B cell (primary cell): ENCODE data around the gene ABCB1. TPM values are rescaled to one million over a fixed set of nuclear protein-coding genes. Genes with fewer than 3 reads are reported as not detected.

Source experiments
- ATAC-seq: fragments of 200-7000 bp; cut with Tn5 transposase; one replicate; pipeline ENCODE4 v1.10.0; 2021; ENCODE audit warnings: low read depth, mild to moderate bottlenecking, moderate number of reproducible peaks, moderate library complexity
- CTCF ChIA-PET: fragments of 350-600 bp; sonication (Branson Sonifier 250); formaldehyde crosslinking; loops from one replicate; lab custom pipeline; 2021; ENCODE audit warnings: antibody characterized with exemption, inconsistent platforms; lab: Charles Lee
- POLR2A ChIA-PET: fragments of 350-600 bp; sonication (Branson Sonifier 250); formaldehyde crosslinking; loops from one replicate; lab custom pipeline; 2021; ENCODE audit warnings: antibody characterized with exemption; lab: Charles Lee
- DNase-seq: peaks from one replicate; pipeline ENCODE4 v3.0.0; 2013
- H2AFZ ChIP-seq: 2 replicates; pipeline ENCODE4 v1.6.1; 2012; ENCODE audit warnings: mild to moderate bottlenecking, low read depth, low read length; ENCODE audit not compliant: insufficient read depth, poor library complexity, severe bottlenecking
- H3K27ac ChIP-seq, 2 donors: 1 replicate in 1 of 2; 2 replicates in 1 of 2; pipeline ENCODE4 v1.5.1; 2012 to 2013; ENCODE audit warnings: low read length in 2 of 2, mild to moderate bottlenecking in 2 of 2, moderate library complexity in 1 of 2
- H3K27me3 ChIP-seq, 4 experiments: fragments of 200-600 bp in 1 of 4; sonication (generic) in 1 of 4; replicated peaks in 1 of 4; 1 replicate in 2 of 4; 2 replicates in 2 of 4; pipeline versions ENCODE4 v1.6.1 to v1.7.0; 2013 to 2016; ENCODE audit warnings: low read length in 3 of 4, mild to moderate bottlenecking in 2 of 4, mixed read lengths in 1 of 4, moderate library complexity in 1 of 4; ENCODE audit not compliant: insufficient read depth in 4 of 4, control insufficient read depth in 3 of 4; ENCODE audit errors: control extremely low read depth in 1 of 4
- H3K36me3 ChIP-seq, 2 experiments: replicated peaks in 1 of 2; 1 replicate in 1 of 2; 2 replicates in 1 of 2; pipeline versions ENCODE4 v1.6.1 to v1.7.1; 2013; ENCODE audit warnings: low read length in 1 of 2; ENCODE audit not compliant: insufficient read depth in 2 of 2, control insufficient read depth in 1 of 2; ENCODE audit errors: control extremely low read depth in 1 of 2, extremely low read depth in 1 of 2
- H3K4me1 ChIP-seq, 2 donors: fragments of 200-600 bp in 1 of 2; sonication (generic) in 1 of 2; 1 replicate in 1 of 2; 2 replicates in 1 of 2; pipeline versions ENCODE4 v1.5.1 to v1.6.1; 2013 to 2017; ENCODE audit warnings: low read length in 2 of 2; ENCODE audit not compliant: control insufficient read depth in 2 of 2, insufficient read depth in 2 of 2
- H3K4me2 ChIP-seq: replicated peaks from 2 replicates; pipeline ENCODE3; 2012; ENCODE audit warnings: mild to moderate bottlenecking, low read depth, low read length; ENCODE audit not compliant: poor library complexity, severe bottlenecking
- H3K4me3 ChIP-seq, 5 experiments: fragments of 200-600 bp in 1 of 5; sonication (generic) in 1 of 5; 1 replicate in 3 of 5; 2 replicates in 2 of 5; pipeline versions ENCODE4 v1.5.1 to v1.7.0; 2011 to 2016; ENCODE audit warnings: low read length in 4 of 5, mild to moderate bottlenecking in 4 of 5, low read depth in 2 of 5, control low read depth in 1 of 5, moderate library complexity in 1 of 5; ENCODE audit not compliant: insufficient read depth in 1 of 5; ENCODE audit errors: control extremely low read depth in 1 of 5, extremely low read depth in 1 of 5
- H3K79me2 ChIP-seq: fragments of 200-600 bp; sonication (generic); one replicate; pipeline ENCODE4 v1.6.0; 2016; ENCODE audit warnings: low read length; ENCODE audit not compliant: control insufficient read depth, insufficient read depth
- H3K9ac ChIP-seq: fragments of 200-600 bp; sonication (generic); 2 replicates; pipeline ENCODE4 v1.6.1; 2017; ENCODE audit warnings: mild to moderate bottlenecking, low read length, moderate library complexity
- H3K9me3 ChIP-seq, 3 donors: one replicate each; pipeline versions ENCODE4 v1.6.1 to v1.7.1; 2013; ENCODE audit warnings: low read length in 2 of 3; ENCODE audit not compliant: control insufficient read depth in 2 of 3, insufficient read depth in 1 of 3; ENCODE audit errors: control extremely low read depth in 1 of 3
- H4K20me1 ChIP-seq: 2 replicates; pipeline ENCODE4 v1.6.0; 2012; ENCODE audit warnings: mild to moderate bottlenecking, low read length; ENCODE audit not compliant: insufficient read depth, control insufficient read depth, poor library complexity, severe bottlenecking
- H3K27ac Mint-ChIP-seq: one replicate; pipeline ENCODE4 v1.8.0; 2021; ENCODE audit warnings: mixed read lengths
- H3K27me3 Mint-ChIP-seq: one replicate; pipeline ENCODE4 v1.8.0; 2021; ENCODE audit warnings: mixed read lengths
- H3K4me1 Mint-ChIP-seq: one replicate; pipeline ENCODE4 v1.8.0; 2021; ENCODE audit warnings: mixed read lengths
- H3K4me3 Mint-ChIP-seq: one replicate; pipeline ENCODE4 v1.8.0; 2021; ENCODE audit warnings: mixed read lengths
- H3K9me3 Mint-ChIP-seq: one replicate; pipeline ENCODE4 v1.8.0; 2022; ENCODE audit warnings: mixed read lengths; ENCODE audit not compliant: insufficient read depth
- EZH2 ChIP-seq: IDR thresholded peaks from 2 replicates; pipeline ENCODE4 v1.6.1; 2012; ENCODE audit warnings: borderline replicate concordance, low read depth, mild to moderate bottlenecking, moderate library complexity, low read length; ENCODE audit not compliant: insufficient read depth, poor library complexity, severe bottlenecking
- WGBS: methylation state at CpG from one replicate; pipeline ENCODE4 v1.1.5; 2013; ENCODE audit warnings: missing lambda C conversion rate; ENCODE audit not compliant: insufficient coverage; 5-methylcytosine and 5-hydroxymethylcytosine counted together
- intact Hi-C: fragments of 100-400 bp; cut with micrococcal nuclease; formaldehyde crosslinking; loops from one replicate; pipeline ENCODE4 v1.10.0; 2022
- polyA plus RNA-seq: library from polyadenylated mRNA; depleted of rRNA; stranded (reverse); fragments of >200 nt; gene quantifications from 2 replicates; pipeline ENCODE4 v1.2.3, GENCODE V29; 2012
- total RNA-seq, 2 donors: library from RNA; stranded (reverse); fragments of 120-200 nt in 1 of 2; gene quantifications; 1 replicate in 1 of 2; 2 replicates in 1 of 2; pipeline versions ENCODE4 v1.2.3 to v1.2.4, GENCODE V29; 2013 to 2022
- TF ChIP-seq, protein P1 (sequence below): fragments of 200-600 bp; IDR thresholded peaks from one replicate; pipeline ENCODE4 v1.8.0; 2022; ENCODE audit warnings: antibody characterized with exemption, mild to moderate bottlenecking

The ABCB1 gene
- total and polyA plus RNA-seq, 2 donors (not counting 1 experiment from before 2014, with no cell fraction given), result 8.5 to 21.7 TPM

DNA sequence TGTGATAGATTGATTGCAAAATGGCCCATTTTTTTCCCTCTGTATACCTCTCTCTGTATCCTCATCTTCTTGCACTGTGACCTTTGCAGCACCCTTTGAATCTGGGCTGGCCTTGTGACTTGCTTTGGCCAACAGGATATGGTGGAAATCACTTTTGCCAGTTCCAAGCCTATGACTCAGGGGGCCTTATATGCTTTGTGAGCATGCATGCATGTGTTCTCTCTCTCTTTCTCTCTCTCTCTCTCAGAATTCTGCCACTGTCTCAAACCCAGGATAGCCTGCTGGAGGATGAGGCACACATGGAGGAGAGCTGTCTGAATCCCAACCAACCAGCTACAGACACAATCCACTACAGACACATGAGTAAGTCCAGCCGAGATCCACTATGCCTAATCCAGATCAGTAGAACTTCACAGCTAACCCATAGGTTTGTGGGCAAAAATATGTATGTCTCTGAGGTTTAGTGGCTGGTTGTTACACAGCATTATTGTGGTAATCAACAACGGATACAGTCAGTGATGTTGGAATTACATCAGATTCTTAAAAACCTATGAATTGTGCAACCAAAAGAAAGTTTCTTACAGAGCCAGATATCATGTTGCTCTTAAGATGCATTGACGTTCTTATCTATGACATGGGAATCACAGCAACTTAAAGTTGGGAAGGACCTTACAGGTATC is 83.4 kb downstream of the ABCB1 start:
- Histone ChIP-seq H3K9ac (no peak overlapping the region), H3K9me3 (no peaks in the 10 kb centered on the region), H3K27me3 (no peaks in the 10 kb centered on the region), H3K4me2 (no peak overlapping the region), H4K20me1 (no peaks in the 10 kb centered on the region), H3K79me2 (no peaks in the 10 kb centered on the region), H3K36me3 (peaks cover 0 to 2% of the 10 kb centered on the region in 2 experiments), H3K27ac (no peak overlapping the region), H3K4me3 (no peak overlapping the region), H2AFZ (no peak overlapping the region), H3K4me1 (no peaks in the 10 kb centered on the region)
- TF ChIP-seq, protein P1, sequence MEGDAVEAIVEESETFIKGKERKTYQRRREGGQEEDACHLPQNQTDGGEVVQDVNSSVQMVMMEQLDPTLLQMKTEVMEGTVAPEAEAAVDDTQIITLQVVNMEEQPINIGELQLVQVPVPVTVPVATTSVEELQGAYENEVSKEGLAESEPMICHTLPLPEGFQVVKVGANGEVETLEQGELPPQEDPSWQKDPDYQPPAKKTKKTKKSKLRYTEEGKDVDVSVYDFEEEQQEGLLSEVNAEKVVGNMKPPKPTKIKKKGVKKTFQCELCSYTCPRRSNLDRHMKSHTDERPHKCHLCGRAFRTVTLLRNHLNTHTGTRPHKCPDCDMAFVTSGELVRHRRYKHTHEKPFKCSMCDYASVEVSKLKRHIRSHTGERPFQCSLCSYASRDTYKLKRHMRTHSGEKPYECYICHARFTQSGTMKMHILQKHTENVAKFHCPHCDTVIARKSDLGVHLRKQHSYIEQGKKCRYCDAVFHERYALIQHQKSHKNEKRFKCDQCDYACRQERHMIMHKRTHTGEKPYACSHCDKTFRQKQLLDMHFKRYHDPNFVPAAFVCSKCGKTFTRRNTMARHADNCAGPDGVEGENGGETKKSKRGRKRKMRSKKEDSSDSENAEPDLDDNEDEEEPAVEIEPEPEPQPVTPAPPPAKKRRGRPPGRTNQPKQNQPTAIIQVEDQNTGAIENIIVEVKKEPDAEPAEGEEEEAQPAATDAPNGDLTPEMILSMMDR, result no peak
- no peak for TF ChIP-seq EZH2
- H3K27me3 Mint-ChIP-seq, result no peaks in the 10 kb centered on the region
- H3K4me3 Mint-ChIP-seq, result no peak overlapping the region
- H3K9me3 Mint-ChIP-seq, result no peaks in the 10 kb centered on the region
- intact Hi-C loops, result no loop called here
- H3K27ac Mint-ChIP-seq, result no peak overlapping the region
- ATAC-seq, result no peak
- ChIA-PET CTCF (interaction anchor here (2.3 kb wide), 1 partner anchor 11 kb away, joined by 12 read pairs; no protein-coding TSS in a partner anchor), POLR2A (no interaction called here)
- WGBS, result 100% methylated on average over 1 of the region's 3 CpGs
- DNase-seq, result no peak
- H3K4me1 Mint-ChIP-seq, result no peaks in the 10 kb centered on the region

DNA sequence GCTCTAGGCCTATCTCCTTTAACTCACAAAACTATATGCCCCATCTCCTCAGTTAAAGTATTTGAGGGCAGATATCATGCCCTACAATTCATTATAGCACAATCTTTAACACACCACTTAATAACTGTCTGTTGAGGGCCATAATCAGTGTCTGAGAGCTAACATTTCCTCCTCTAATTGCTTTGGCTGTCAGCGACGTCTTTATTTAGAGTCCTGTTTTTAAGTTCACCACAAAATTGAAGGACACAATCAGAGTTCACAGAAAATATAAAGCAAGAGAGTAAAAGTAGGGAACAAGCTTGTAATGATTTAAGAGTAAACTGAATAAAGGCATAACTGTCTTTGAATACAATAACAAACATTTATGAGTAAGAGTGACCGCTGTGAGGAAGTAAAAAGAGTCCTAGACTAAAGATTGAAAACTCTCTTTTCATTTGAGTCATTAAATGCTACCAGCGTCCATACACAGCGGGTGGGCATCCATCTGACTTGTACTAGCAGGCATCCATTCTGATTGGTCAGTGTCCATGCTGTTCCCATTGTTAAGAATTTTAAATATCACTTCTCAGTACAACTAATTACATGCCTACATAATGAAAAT is 86.8 kb downstream of the ABCB1 start:
- ChIA-PET POLR2A (no interaction called here), CTCF (no interaction called here)
- H3K27ac ChIP-seq, result no peak overlapping the region
- ATAC-seq (no peak), DNase-seq (no peak)
- H4K20me1 ChIP-seq, result no peaks in the 10 kb centered on the region
- peaks cover 4 to 5% of the 10 kb centered on the region in 2 donors for H3K4me1 ChIP-seq
- Mint-ChIP-seq H3K4me1 (peaks cover 8% of the 10 kb centered on the region), H3K9me3 (no peaks in the 10 kb centered on the region), H3K4me3 (no peak overlapping the region), H3K27ac (no peak overlapping the region), H3K27me3 (no peaks in the 10 kb centered on the region)
- H3K4me3 ChIP-seq, result no peak overlapping the region
- no peak overlapping the region for H2AFZ ChIP-seq
- no peaks in the 10 kb centered on the region for H3K9me3 ChIP-seq
- H3K79me2 ChIP-seq, result no peaks in the 10 kb centered on the region
- no peak overlapping the region for H3K9ac ChIP-seq
- 73% methylated on average over 2 of the region's 5 CpGs for WGBS
- no peaks in the 10 kb centered on the region for H3K27me3 ChIP-seq
- TF ChIP-seq EZH2, result no peak
- TF ChIP-seq, protein P1, result no peak
- H3K4me2 ChIP-seq, result no peak overlapping the region
- intact Hi-C loops, result no loop called here
- H3K36me3 ChIP-seq, result peaks cover 0 to 12% of the 10 kb centered on the region in 2 experiments
